SK-N-SH (cell line): ENCODE results near the gene CDCA8. TPM values are rescaled to one million over a fixed set of nuclear protein-coding genes. Genes with fewer than 3 reads are reported as not detected.

ENCODE experiments used
- CTCF ChIA-PET: fragments of 300-600, 350-600 bp; formaldehyde crosslinking; extraction: SDS; loops from one replicate; lab custom pipeline; 2021; lab: Yijun Ruan, JAX
- POLR2A ChIA-PET: fragments of 350-600 bp; sonication (Branson Sonifier 250); formaldehyde crosslinking; extraction: SDS; loops from one replicate; lab custom pipeline; 2020; ENCODE audit warnings: antibody characterized with exemption, inconsistent platforms; lab: Yijun Ruan, JAX
- DNase-seq: peaks from one replicate; pipeline ENCODE4 v3.0.0; 2012
- H2AFZ ChIP-seq: fragments of 200-600 bp; sonication (generic); 2 replicates; pipeline ENCODE4 v1.8.1; 2016; ENCODE audit warnings: antibody characterized with exemption, mild to moderate bottlenecking, low read depth
- H3F3A ChIP-seq: fragments of 200-600 bp; sonication (generic); replicated peaks from 2 replicates; pipeline ENCODE3; 2016; ENCODE audit warnings: antibody characterized with exemption, mild to moderate bottlenecking; ENCODE audit not compliant: insufficient read depth
- H3K27ac ChIP-seq, 2 experiments: fragments of 200-500 bp in 1 of 2; fragments of 200-600 bp in 1 of 2; sonication (Bioruptor generic) in 1 of 2; sonication (generic), shearing (Covaris generic) in 1 of 2; 2 replicates each; pipeline versions ENCODE4 v1.5.1 to v1.6.1; 2014 to 2016; ENCODE audit warnings: low read depth in 2 of 2, inconsistent platforms in 1 of 2, low read length in 1 of 2, mild to moderate bottlenecking in 1 of 2, mixed read lengths in 1 of 2
- H3K27me3 ChIP-seq: fragments of 200-600 bp; sonication (generic), shearing (Covaris generic); 2 replicates; pipeline ENCODE4 v1.6.1; 2016; ENCODE audit warnings: mixed run types; ENCODE audit not compliant: insufficient read depth
- H3K36me3 ChIP-seq, 2 experiments: fragments of 200-500 bp in 1 of 2; fragments of 200-600 bp in 1 of 2; sonication (Bioruptor generic) in 1 of 2; sonication (generic) in 1 of 2; replicated peaks in 1 of 2; 2 replicates each; pipeline versions ENCODE3 to v1.5.1; 2014 to 2016; ENCODE audit warnings: low read length in 1 of 2, mild to moderate bottlenecking in 1 of 2; ENCODE audit not compliant: insufficient read depth in 2 of 2, control insufficient read depth in 1 of 2
- H3K4me1 ChIP-seq, 2 experiments: fragments of 200-500 bp in 1 of 2; fragments of 200-600 bp in 1 of 2; sonication (Bioruptor generic) in 1 of 2; sonication (generic), shearing (Covaris generic) in 1 of 2; 2 replicates each; pipeline versions ENCODE4 v1.5.1 to v1.6.1; 2014 to 2016; ENCODE audit warnings: low read depth in 1 of 2, low read length in 1 of 2, mixed run types in 1 of 2; ENCODE audit not compliant: insufficient read depth in 2 of 2, control insufficient read depth in 1 of 2
- H3K4me2 ChIP-seq: fragments of 200-600 bp; sonication (generic), shearing (Covaris generic); 2 replicates; pipeline ENCODE4 v1.6.1; 2017; ENCODE audit warnings: mixed run types
- H3K4me3 ChIP-seq, 2 experiments: fragments of 200-500 bp in 1 of 2; fragments of 200-600 bp in 1 of 2; sonication (Bioruptor generic) in 1 of 2; sonication (generic), shearing (Covaris generic) in 1 of 2; 2 replicates each; pipeline versions ENCODE4 v1.5.1 to v1.8.1; 2014 to 2016; ENCODE audit warnings: low read depth in 2 of 2, inconsistent platforms in 1 of 2, low read length in 1 of 2, mild to moderate bottlenecking in 1 of 2, mixed read lengths in 1 of 2, moderate library complexity in 1 of 2
- H3K79me2 ChIP-seq: fragments of 200-600 bp; sonication (generic); 2 replicates; pipeline ENCODE4 v1.8.1; 2017; ENCODE audit warnings: mild to moderate bottlenecking; ENCODE audit not compliant: insufficient read depth
- H3K9ac ChIP-seq: fragments of 200-600 bp; sonication (generic); 2 replicates; pipeline ENCODE4 v1.6.1; 2017; ENCODE audit warnings: mixed run types
- H3K9me2 ChIP-seq: fragments of 200-600 bp; sonication (generic); 2 replicates; pipeline ENCODE4 v1.6.1; 2017; ENCODE audit warnings: mixed run types
- H3K9me3 ChIP-seq: fragments of 200-600 bp; sonication (generic); 2 replicates; pipeline ENCODE4 v1.6.1; 2017; ENCODE audit warnings: mixed run types, mild to moderate bottlenecking, moderate library complexity
- H4K20me1 ChIP-seq: fragments of 200-600 bp; sonication (generic); 2 replicates; pipeline ENCODE4 v1.6.1; 2017; ENCODE audit warnings: mild to moderate bottlenecking, mixed run types; ENCODE audit not compliant: insufficient read depth
- CHD2 ChIP-seq: fragments of 150-350 bp; IDR thresholded peaks from 2 replicates; pipeline ENCODE4 v1.6.1; 2018; ENCODE audit warnings: low read length; ENCODE audit not compliant: partially characterized antibody
- ELF1 ChIP-seq: IDR thresholded peaks from 2 replicates; pipeline ENCODE4 v1.4.0; 2012
- EP300 ChIP-seq, 2 experiments: IDR thresholded peaks; 2 replicates each; pipeline versions ENCODE4 v1.4.0 to v1.6.1; 2012; ENCODE audit warnings: borderline replicate concordance in 1 of 2, low read depth in 1 of 2, low read length in 1 of 2
- FOSL2 ChIP-seq: IDR thresholded peaks from 2 replicates; pipeline ENCODE4 v1.4.0; 2012; ENCODE audit warnings: low read depth, mild to moderate bottlenecking, moderate library complexity, borderline replicate concordance
- FOXM1 ChIP-seq: IDR thresholded peaks from 2 replicates; pipeline ENCODE4 v1.4.0; 2012; ENCODE audit warnings: low read depth, mild to moderate bottlenecking
- JUND ChIP-seq: IDR thresholded peaks from 2 replicates; pipeline ENCODE4 v1.4.0; 2012
- MEF2A ChIP-seq: IDR thresholded peaks from 2 replicates; pipeline ENCODE4 v1.4.0; 2012; ENCODE audit warnings: low read depth, borderline replicate concordance
- MXI1 ChIP-seq: IDR thresholded peaks from 2 replicates; pipeline ENCODE4 v1.6.1; 2012; ENCODE audit warnings: mild to moderate bottlenecking, low read depth, low read length, improper control_type of control experiment
- NRF1 ChIP-seq: IDR thresholded peaks from 2 replicates; pipeline ENCODE4 v1.6.1; 2012; ENCODE audit warnings: low read depth, mild to moderate bottlenecking, low read length
- POLR2AphosphoS5 ChIP-seq: IDR thresholded peaks from 2 replicates; pipeline ENCODE4 v1.6.1; 2012; ENCODE audit warnings: low read depth, low read length
- RCOR1 ChIP-seq: fragments of 150-350 bp; IDR thresholded peaks from 2 replicates; pipeline ENCODE4 v1.6.1; 2017; ENCODE audit warnings: antibody characterized with exemption, low read length
- RXRA ChIP-seq: IDR thresholded peaks from 2 replicates; pipeline ENCODE4 v1.4.0; 2012; ENCODE audit warnings: low read depth, mild to moderate bottlenecking, borderline replicate concordance
- TAF1 ChIP-seq: IDR thresholded peaks from 2 replicates; pipeline ENCODE4 v1.6.1; 2012; ENCODE audit warnings: low read depth, mild to moderate bottlenecking, low read length, moderate library complexity, borderline replicate concordance
- TEAD4 ChIP-seq: IDR thresholded peaks from 2 replicates; pipeline ENCODE4 v1.4.0; 2012; ENCODE audit warnings: mild to moderate bottlenecking, borderline replicate concordance; ENCODE audit not compliant: insufficient read depth
- WGBS: methylation state at CpG from one replicate; pipeline ENCODE4 v1.1.6; 2017; ENCODE audit warnings: low lambda C conversion rate; 5-methylcytosine and 5-hydroxymethylcytosine counted together
- polyA plus RNA-seq, 3 experiments: library from polyadenylated mRNA; depleted of rRNA; stranded (reverse); fragments of >200 nt; gene quantifications; 2 replicates each; pipeline ENCODE4 v1.2.3, GENCODE V29; 2012
- TF ChIP-seq, protein P1 (sequence below): fragments of 150-350 bp; IDR thresholded peaks from 2 replicates; pipeline ENCODE4 v1.6.1; 2017; ENCODE audit warnings: antibody characterized with exemption, low read length, low read depth, borderline replicate concordance

CDCA8 gene
- polyA plus RNA-seq, 1 of the 3 experiments (the other 2 are of a cell fraction): 22.9 TPM

DNA sequence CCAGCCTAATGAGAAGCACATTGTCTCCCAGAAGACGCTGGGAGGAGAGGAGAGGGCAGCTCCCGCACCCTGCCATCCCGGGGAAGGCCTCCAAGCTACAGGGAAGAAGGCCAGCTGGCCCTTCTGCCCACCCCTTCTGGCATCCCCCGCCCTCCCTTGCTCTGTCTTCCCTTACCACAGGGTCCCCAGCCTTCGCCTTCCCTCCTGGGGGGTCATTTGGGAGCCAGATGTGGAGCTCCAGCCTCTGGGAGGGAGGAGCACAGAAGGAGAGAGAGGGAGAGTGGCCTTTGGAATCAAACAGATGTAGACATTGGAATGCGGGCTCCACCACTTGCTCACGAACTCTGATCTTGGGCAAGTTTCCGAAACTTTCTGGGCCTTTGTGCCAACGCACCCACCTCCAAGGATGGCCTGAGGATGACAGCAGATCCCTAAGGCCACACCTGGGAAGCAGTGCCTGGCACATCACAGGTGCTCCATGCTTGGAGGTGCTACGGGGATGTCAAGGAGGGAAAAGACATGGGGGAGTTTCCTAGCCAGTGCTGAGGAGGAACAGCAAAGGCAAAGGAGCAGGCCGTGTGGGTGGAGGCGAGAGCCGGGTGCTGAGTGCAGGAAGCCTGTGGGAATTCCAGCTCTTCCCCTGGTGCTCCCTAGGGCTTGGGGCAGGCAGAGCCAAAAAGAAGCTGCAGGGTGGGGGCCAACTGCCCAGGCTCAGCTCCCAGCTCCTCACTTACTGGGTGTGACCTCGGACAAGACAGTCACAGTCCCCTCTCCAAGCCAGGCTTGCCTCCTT, 34.5 kb upstream of the CDCA8 start (continued):
- TF ChIP-seq TAF1 (no peak), FOSL2 (no peak), MXI1 (no peak)

GRCh38 chr1:37658486-37658885, 33.8 kb upstream of the CDCA8 start:
- Histone ChIP-seq H3K27me3 (no peaks in the 10 kb centered on the region), H3K4me1 (peaks cover 0 to 15% of the 10 kb centered on the region in 2 experiments; a peak in 1 of 4 replicates), H3K4me3 (no peak overlapping the region), H3K9ac (no peak overlapping the region), H4K20me1 (no peaks in the 10 kb centered on the region), H3K4me2 (no peak overlapping the region), H3K27ac (no peak overlapping the region), H3K9me3 (no peaks in the 10 kb centered on the region), H3F3A (no peaks in the 10 kb centered on the region), H3K79me2 (no peaks in the 10 kb centered on the region), H3K36me3 (no peaks in the 10 kb centered on the region), H2AFZ (no peak overlapping the region), H3K9me2 (no peaks in the 10 kb centered on the region)
- CTCF ChIA-PET: interaction anchor here (1.4 kb wide), 1 partner anchor 23 kb away, joined by 3 read pairs; no protein-coding TSS in a partner anchor
- TF ChIP-seq RCOR1 (no peak), RXRA (no peak), TAF1 (no peak), POLR2AphosphoS5 (no peak), ELF1 (no peak), MEF2A (no peak), TEAD4 (no peak)
- TF ChIP-seq, protein P1, sequence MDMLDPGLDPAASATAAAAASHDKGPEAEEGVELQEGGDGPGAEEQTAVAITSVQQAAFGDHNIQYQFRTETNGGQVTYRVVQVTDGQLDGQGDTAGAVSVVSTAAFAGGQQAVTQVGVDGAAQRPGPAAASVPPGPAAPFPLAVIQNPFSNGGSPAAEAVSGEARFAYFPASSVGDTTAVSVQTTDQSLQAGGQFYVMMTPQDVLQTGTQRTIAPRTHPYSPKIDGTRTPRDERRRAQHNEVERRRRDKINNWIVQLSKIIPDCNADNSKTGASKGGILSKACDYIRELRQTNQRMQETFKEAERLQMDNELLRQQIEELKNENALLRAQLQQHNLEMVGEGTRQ: no peak
- no peak for DNase-seq
- POLR2A ChIA-PET: no interaction called here
- WGBS: 62% methylated on average over 6 of the region's 6 CpGs

GRCh38 chr1:37660664-37661063, 31.7 kb upstream of the CDCA8 start:
- Histone ChIP-seq H2AFZ (no peak overlapping the region), H3K4me1 (peaks cover 0 to 15% of the 10 kb centered on the region in 2 experiments; a peak in 1 of 4 replicates), H3K9me2 (no peaks in the 10 kb centered on the region), H3K36me3 (no peaks in the 10 kb centered on the region), H3K27me3 (no peaks in the 10 kb centered on the region), H4K20me1 (no peaks in the 10 kb centered on the region), H3K9me3 (no peaks in the 10 kb centered on the region), H3K27ac (no peak overlapping the region), H3K4me2 (no peak overlapping the region), H3K9ac (no peak overlapping the region), H3K4me3 (no peak overlapping the region), H3F3A (no peaks in the 10 kb centered on the region), H3K79me2 (no peaks in the 10 kb centered on the region)
- DNase-seq: peak; percentile 45
- POLR2A ChIA-PET: no interaction called here
- TF ChIP-seq JUND: no peak
- no peak for TF ChIP-seq EP300 (IDR thresholded peaks at IDR 0.05; ENCODE audit: borderline replicate concordance in 1 of 2, low read depth in 1 of 2, low read length in 1 of 2)
- no peak for TF ChIP-seq FOXM1
- TF ChIP-seq NRF1: no peak
- no peak for TF ChIP-seq CHD2
- 33% methylated on average over 5 of the region's 10 CpGs for WGBS
- CTCF ChIA-PET: interaction anchor here (2.1 to 8.4 kb wide), 2 partner anchors 21 to 58 kb away, joined by 11 to 56 read pairs; no protein-coding TSS in a partner anchor
